HG03060 (cell line): ENCODE results near the gene STAU1.
"Not testable (repeated sequence)": the region's sequence is repeated elsewhere in the genome, so short reads cannot be mapped to it uniquely, and the experiment has no call there.

Experiments used
- ATAC-seq: cut with Tn5 transposase; IDR thresholded peaks from one replicate; pipeline ENCODE4 v1.9.1; 2021; ENCODE audit warnings: low read depth, moderate number of reproducible peaks; ENCODE audit not compliant: unreplicated experiment

Gene STAU1

DNA sequence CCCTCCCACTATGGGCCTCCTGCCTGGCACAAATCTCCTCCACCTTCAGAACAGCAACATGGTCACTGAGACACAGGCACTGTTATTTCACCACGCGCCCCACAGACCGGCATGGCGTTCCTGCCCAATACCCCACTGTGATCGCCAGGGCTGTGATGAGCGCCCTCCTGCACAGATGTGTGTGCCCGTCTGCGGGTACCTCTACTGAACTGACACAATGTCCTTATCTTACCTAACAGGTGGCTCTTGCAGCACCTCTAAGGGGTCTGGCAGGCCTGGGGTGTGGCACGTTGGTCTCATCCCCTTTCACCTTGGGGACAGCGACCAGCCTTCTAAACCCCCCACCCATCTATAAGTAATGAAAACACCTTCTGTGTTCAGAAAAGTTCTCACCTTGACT, 64.2 kb downstream of the STAU1 start:
- no peak for ATAC-seq

DNA sequence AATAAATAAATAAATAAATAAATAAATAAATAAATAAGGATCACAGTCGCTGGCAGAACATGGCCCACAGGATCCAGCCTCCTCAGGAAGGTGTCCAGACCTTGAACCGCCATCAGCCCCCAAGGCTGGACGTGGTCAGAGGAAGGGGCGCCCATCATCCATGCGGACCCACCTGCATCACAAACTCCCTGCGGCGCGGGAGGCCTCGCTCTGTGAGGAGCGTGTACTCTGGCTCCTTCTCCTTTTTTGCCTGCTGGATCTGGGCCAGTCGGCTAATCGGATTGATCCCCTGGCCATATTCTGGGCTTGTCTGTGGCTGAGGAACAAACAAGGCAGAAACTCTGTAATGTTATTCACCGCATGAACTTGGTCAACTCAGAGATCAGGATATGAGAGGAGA, 65.2 kb downstream of the STAU1 start:
- ATAC-seq: no peak

DNA sequence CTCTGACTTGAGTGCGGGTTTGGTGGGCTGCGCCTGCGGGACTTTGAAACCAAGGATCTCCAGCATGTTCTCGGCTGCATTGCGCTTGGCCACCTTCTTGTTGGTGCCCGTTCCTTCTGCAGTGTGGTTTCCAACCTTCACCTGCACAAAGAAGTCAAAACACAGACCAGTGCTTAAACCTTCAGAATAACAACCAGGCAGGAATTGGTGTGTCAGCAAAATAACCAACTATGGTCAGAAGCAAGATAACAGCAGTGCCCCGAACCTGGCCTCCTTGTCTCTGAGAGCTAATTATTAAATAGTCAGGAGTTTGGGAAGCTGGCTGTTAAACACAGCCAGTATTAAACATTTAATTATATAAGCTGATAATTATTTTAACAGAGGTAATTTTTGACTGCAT, 68.1 kb downstream of the STAU1 start:
- no peak for ATAC-seq

DNA sequence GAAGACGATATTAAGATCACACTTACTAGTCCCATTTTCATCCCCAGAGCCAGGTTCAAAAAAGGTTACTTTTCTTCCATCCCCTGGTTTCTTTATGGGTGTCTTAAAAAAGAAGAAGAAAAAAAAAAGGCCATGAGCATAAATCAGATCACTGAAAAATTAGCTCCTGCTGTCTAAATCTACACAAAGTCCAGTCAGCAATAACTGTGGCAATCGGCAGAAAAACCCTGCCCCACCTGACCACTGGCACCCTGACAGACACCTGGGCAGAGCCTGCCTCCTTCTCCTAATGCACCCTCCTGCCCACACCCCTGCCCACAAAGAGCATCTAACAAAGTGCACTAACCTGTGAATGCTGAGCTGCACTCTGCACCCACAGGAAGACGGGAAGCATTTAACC, 69.8 kb downstream of the STAU1 start:
- ATAC-seq: no peak

DNA sequence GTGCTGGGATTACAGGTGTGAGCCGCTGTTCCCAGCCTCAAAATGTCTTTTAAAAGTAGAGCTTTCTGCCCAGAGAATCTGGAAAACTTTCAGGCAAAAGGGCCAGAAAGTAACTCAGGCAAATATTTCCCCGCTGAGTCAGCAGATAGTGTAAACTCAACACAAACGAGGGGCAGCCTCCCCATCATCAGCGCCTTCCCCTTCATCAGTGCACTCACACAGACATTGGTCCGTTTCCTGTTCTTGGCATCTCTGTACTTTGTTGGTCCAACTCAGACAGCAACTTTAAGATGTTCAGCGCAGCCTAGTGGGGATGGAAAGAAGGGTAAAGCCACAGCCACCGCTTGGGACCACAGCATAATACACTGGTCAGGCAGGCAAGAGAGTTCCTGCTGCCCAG, 72.6 kb downstream of the STAU1 start:
- no peak for ATAC-seq

DNA sequence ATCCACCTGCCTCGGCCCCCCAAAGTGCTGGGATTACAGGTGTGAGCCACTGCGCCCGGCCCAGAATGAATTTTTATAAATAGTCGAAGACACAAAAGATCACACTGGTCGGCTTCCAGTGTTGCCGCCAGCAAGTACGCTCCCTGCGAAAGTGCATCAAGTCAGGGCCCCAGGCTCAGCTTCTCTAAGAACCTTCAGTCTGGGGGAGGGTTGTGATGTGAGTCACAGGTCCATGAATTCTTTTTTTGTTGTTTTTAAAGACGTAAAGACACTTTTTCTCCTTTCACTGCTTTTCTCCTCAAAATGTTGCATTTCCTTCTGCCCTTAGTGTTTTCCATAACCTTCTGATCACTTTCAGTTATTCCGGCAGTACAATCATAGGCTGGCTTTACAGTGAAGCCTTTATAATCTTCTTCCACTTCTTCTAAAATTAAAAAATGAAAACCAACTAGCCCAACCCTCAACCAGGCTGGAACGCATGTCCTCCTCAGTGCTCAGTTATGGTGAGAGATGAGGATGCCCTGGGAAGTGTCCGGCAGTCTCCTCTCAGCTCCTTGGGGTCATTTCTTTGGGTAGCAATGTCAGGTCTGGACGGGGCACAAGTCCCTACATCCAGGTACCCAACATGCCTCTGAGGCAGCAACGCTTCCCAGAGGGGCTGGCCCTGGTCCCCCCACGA, 75.4 kb downstream of the STAU1 start:
- no peak for ATAC-seq

DNA sequence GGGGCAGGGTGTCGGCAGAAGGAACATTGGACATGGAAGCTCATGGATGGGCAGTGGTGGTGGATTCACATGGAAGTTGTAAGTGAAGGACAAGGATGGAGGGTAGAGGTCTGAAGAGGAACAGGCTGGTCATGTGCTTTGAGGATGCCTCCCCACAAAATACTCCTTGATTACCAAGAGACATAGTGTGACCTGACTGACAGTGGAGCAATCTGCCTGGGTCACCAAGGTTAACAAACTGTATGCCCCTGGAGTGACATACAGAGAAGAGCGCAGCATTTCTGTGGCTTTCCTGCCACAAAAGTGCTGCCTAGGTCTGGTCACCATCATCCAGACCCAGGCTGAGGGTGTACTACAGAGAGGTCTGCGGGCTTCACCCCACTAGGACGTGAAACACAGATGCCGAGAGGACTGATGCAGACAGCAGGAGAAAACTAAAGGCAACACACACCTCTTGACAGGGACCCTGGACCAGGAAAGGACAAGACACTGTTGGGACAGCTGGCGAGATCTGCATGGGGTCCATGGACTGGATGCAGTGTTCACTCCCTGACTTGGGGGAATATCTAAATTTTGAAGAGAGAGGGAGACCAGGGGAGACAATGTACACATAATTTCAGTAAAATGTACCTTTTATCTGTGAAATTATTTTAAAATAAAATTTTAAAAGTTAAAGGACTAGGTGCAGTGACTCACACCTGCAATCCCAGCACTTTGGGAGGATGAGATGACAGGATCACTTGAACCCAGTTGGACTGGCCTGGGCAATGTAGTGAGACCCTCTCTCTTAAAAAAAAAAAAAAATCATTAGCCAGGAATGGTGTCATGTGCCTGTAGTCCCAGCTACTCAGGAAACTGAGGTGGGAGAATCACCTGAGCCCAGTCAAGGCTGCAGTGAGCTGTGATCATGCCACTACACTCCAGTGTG, 77.1 kb downstream of the STAU1 start:
- no peak for ATAC-seq

DNA sequence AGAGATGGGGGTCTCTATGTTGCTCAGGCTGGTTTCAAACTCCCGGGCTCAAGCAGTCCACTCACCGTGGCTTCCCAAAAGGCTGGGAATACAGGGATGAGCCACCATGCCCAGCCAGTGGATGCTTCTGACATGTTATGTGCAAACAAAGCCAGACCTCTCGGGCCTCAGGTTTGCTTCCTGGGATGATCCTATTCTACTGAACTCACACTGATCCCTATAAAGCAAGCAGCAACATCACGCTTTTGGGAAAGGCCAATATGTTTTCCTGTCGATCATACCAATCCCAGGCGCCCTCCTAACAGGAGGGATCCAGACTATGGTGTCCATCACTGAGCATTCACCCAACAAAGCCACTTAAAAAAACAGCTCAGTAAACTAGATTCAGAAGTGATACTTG, 81.8 kb downstream of the STAU1 start:
- no peak for ATAC-seq

DNA sequence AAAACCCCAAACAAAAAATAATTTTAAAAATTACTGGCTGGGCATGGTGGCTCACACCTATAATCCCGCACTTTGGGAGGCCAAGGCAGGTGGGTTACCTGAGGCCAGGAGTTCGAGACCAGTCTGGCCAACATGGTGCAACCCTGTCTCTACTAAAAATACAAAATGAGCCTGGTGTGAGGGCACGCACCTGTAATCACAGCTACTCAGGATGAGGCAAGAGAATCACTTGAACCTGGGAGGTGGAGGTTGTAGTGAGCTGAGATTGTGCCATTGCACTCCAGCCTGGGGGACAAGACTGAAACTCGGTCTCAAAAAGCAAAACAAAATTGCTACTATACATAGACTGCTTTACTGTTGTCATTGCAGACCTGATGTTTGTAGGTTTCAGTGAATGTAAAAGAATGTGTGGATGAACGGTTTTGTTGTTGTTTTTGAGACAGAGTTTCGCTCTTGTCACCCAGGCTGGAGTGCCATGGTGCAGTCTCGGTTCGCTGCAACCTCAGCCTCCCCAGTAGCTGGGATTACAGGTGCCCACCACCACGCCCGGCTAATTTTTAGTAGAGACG, 83.1 kb downstream of the STAU1 start:
- ATAC-seq: not testable (repeated sequence)

DNA sequence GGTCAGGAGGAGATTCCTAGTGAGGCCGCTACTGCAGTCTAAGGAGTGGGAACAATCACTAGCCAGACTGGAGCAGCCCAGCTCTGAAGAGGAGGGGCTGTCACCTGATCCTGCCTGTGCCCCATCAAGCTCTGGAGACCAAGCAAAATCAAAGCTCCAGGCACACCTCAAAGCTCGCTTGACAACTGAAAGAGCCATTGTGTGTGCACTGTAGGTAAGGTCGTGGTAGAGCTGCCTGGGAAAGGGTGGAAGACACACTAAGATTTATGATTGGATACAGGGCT, 83.8 kb downstream of the STAU1 start:
- ATAC-seq: no peak

DNA sequence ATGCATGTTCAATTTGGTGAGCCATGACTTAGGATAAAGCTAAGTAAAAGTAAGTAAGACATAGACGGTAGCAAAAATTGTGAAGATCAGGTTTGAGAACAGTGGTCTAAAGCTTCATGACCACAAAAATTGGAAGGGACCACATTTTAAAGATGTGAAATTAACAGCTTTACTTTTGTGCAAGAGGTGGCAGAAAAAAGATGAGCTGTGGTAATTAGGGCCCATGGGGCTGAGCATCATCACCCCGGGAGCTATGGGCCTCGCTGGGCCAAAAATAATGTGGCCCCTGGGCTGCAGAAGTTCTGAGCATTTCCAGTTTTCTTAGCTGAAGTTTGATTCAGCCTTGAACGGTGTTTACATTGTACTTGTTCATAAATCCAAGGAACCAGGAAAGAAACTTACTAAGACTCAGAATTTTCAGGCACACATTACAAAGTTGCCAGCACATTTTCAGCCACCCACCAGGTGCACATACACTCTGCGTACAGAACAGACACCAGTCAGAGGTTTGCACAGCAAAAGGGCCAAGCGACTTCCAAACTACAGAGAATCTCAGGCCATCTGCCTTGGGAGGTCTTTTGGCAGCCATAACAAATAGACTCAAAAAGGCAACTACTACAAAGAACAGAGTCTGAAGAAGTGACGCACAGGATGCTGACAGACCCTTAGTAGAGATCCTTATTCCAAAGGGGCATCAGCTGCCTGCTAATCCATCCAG, 84.3 kb downstream of the STAU1 start:
- no peak for ATAC-seq

DNA sequence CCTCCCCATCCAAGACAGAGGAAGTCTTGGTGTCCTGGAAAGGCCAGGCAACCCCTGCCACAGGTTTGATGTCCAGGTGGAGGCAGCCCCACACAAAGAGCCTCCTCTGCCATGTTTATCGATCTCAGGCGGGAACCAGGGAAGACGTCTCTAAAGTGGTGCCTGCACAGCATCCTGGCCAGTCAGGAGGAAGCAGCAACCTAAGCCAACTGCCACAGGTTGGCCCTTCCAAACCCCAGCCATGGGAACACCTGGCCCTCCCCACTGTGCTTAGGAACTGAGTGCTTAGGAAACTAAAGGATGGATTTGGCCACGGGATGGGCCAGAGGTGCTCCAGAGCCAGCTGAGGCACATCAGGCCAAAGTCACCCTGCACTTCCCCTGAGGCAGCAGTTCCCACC, 85.1 kb downstream of the STAU1 start:
- no peak for ATAC-seq

DNA sequence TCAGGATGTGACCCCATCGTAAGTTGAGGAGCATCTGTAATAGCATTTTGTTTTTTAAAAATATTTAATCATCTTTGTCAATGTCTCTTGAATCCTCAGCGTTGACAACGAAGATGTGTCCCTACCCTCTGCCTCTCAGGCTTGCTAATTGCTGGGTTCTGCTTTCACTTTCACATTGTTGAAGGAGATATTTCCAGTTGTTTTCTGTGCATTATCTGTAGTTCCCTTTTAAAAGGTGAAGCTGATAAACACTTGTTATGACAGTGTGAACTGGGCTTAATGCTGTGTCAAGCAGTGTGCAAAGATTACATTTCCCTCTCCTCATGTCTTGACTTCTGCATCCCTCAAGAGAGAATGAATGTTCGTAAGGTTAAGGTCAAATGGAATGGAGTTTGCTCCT, 87.2 kb downstream of the STAU1 start:
- no peak for ATAC-seq

DNA sequence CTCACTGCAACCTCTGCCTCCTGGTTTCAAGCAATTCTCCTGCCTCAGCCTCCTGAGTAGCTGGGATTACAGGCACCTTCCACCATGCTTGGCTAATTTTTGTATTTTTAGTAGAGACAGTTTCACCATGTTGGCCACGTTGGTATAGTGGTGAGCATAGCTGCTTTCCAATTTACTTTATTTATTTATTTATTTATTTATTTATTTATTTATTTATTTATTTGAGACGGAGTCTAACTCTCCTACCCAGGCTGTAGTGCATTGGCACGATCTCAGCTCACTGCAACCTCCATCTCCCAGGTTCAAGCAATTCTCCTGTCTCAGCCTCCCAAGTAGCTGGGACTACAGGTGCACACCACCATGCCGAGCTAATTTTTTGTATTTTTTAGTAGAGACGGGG, 87.8 kb downstream of the STAU1 start:
- ATAC-seq: not testable (repeated sequence)

DNA sequence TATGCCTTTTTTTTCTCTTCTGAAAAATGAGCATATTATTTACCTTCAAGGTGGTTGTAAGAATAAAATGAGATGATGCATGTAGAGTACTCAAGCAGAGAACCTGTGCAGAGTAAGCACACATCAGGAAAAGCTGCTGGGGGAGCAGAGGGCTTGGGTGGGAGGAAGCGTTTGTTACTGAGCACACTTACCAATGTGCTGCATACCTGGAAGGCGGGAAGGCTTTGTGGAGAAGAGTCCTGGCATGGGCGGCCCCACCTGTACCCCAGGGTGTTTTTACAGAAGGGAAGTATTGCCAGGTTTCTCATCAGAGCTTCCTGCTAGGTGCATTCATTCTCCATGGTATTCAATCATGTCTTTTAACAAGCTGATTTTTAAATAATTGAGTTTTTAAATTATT, 89.1 kb downstream of the STAU1 start:
- ATAC-seq: no peak

DNA sequence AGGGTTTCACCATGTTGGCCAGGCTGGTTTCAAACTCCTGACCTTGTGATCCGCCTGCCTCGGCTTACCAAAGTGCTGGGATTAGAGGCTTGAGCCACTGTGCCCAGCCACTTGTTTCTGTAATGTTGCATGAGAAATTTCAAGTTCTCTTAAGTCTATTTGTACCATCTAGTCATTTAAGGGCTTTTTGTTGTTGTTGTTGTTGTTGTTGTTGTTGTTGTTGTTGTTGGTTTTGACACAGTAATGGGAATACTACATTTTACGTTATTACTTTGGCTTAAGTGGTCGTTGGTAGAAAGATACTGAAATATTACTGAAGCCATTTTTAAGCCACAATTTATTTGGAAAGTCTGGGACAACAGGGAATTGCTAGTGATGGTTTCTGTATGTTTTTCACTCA, 90.0 kb downstream of the STAU1 start:
- no peak for ATAC-seq

DNA sequence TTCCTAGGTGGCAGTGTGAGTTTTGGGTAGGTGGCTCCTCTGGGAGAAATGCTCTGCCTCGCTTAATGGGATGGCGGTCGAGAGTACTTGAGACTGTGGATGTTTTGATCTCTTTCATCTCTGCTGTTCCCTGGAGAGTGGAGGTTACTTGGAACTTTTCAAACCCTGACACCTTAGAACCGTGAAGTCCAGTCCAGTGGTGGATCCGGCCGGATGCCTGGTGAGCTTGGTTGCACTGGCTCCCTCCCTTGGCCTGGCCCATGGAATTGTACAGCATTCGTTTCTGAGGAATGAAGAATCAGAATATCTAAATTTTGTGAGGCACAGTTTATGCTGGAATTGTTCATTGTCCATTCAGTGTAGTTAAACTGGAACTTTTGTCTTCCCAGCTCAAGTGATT, 91.0 kb downstream of the STAU1 start:
- ATAC-seq: no peak

DNA sequence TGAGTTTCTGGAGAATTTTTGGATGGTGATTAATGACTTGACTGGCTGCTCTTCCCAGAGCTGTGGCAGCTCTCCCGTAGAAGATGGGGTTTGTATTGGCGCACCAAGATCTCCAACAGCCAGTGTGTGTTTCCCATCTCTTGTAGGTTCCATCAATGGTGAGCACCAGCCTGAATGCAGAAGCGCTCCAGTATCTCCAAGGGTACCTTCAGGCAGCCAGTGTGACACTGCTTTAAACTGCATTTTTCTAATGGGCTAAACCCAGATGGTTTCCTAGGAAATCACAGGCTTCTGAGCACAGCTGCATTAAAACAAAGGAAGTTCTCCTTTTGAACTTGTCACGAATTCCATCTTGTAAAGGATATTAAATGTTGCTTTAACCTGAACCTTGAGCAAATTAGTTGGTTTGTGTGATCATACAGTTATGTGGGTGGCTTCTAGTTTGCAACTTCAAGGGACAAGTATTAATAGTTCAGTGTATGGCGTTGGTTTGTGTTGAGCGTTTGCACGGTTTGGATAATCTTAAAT, 91.9 kb downstream of the STAU1 start:
- ATAC-seq: no peak

DNA sequence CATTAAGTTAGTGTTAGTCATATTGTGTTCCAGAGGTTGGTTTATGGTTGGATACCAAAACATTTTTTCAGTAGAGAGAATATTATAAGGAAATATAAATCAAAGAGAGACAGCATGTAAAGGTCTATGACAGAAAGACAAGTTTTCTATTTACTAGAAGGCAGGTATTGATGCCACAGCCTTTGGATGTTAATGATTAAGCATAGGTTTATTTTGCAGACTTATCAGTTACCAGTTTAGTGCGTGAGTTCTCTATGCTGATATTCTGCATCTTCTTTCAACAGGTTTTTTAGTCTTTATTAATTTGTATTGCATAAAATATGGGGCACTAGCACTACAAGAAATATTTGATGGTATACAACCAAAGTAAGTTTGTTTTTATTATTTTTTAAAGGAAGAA, 96.4 kb downstream of the STAU1 start:
- no peak for ATAC-seq

DNA sequence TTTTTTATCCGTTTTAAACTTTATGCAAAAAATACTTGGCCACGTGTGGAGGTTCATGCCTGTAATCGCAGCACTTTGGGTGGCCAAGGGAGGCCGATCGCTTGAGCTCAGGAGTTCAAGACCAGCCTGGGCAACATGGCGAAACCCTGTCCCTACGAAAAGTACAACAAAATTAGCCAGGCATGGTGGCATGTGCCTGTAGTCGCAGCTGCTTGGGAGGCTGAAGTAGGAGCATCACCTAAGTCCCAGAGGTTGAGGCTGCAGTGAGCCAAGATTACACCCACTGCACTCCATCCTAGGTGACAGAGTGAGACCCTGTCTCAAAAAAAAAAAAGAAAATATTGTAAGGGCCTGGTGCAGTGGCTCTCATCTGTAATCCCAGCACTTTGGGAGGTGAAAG, 97.0 kb downstream of the STAU1 start:
- ATAC-seq: no peak

DNA sequence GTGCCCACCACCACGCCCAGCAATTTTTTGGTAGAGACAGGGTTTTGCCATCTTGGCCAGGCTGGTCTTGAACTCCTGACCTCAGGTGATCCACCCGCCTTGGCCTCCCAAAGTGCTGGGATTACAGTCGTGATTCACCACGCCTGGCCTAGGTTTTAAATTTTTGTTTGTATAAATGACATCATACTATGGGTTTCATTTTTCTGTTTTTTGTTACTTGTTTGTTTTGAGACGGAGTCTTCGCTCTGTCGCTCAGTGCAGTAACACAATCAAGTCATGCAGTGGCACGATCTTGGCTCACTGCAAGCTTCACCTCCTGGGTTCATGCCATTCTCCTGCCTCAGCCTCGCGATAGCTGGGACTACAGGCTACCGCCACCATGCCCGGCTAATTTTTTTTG, 105.8 kb downstream of the STAU1 start:
- ATAC-seq: not testable (repeated sequence)
